Right lung (tissue), 5 donors: ENCODE data around the gene SEMA4C. TPM values are rescaled to one million over a fixed set of nuclear protein-coding genes. Genes with fewer than 3 reads are reported as not detected.

ENCODE experiments used
- DNase-seq, 2 donors: peaks; one replicate each; pipeline ENCODE4 v3.0.0-alpha.2; 2013
- polyA plus RNA-seq, 5 donors: library from polyadenylated mRNA; unstranded; fragments of 120-200 nt; gene quantifications; one replicate each; pipeline versions ENCODE4 v1.2.1 to v1.2.3, GENCODE V29; 2013; ENCODE audit warnings: inconsistent platforms in 1 of 5, low replicate concordance in 1 of 5; ENCODE audit not compliant: insufficient read length in 5 of 5, insufficient read depth in 1 of 5

The SEMA4C gene
- polyA plus RNA-seq, 5 donors: 38.3 to 58.6 (median 47.0) TPM

DNA sequence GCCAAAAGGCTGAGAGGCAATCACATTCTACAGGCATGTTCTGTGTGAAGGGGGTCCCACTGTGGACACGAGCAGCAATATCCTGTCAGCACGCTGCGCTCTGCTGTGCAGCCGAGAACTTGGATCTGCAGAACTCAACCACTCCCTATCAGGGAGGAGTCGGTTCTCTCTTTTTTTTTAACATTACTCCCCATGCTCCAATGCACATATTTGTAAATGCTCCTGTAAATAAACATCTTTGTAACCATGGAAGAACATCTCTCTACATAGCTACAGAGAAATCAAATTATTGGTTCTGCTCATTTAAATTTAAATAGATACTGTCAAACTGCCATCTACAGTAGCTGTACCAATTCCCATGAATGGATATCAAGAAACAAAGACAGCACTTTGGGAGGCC lies 23.1 kb downstream of the SEMA4C start:
- DNase-seq: no peak

DNA sequence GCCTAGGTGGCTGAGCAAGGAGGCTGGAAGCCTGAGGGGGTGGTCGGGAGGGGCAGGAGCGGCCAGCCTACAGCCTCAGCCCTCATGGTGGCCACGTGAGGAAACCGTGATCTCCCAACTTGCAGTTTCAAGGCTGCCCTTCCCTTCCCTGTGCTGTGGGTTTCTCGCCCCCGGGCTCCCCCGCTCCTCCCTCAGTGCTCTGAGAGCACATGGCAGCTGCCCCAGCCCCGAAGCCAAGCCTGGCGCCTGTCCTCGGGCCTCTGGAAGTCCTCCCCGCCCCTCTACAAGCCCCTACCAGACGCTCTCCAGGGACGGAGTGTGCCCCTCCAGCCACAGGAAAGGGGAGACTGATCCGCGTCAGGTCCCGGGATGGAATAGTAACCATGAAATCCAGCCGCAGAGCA lies 25.5 kb downstream of the SEMA4C start:
- DNase-seq: no peak

DNA sequence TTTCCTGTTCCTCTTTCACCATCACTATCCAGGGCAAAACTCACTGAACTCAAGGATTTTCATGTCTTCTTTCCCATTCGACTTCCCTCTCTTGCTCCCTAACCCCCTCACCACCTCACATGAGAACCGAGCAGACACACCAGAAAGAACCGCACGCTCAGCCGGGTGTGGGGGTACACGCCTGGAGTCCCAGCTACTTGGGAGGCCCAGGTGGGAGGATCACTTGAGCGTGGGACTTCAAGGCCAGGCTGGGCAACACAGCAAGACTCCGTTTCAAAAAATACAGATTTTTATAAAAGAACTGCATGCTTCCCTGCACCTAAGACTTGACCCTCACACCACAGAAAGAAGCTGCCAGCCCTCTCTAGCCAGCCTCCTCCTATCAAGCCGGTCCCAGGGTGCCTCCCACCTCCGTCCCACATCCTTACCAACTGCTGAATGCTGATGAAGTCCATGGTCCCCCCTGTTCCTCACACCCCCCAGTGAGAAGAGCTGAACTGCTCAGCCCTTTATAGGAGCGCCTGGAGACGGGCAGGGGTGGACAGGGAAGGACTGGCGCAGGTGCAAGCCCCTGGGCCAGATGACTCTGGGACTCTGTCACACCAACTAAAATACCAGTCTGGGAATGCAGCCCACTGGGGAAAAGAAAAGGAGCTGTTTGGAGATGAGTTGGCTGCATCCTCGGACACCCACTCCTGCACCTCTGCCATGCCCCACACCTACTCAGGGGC lies 26.2 kb downstream of the SEMA4C start, which contains the start of gene ANKRD23:
TSS of gene ANKRD23 (minus strand) at position 484 of the 731 bp plus-strand sequence. CDS start at position 455, 29 bp downstream.
- no peak for DNase-seq

DNA sequence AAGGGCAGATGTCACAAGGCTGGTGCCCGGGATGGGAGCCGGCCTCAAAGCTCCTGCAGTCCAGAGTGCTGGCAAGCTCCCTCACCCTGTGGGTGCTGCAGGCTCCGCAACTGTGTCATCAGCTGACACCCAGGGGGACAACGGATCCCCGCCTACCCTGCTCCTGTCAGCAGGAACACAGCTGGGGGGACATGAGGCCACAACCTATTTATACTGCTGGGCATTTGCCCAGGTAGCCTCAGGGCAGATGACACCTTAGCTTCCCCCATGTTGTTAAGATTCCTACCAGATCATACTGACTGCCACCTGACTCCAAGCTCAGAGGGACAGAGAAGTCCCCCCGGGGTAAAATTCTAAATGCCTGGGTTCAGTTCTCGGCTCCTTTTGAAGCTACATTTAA lies 27.3 kb downstream of the SEMA4C start:
- DNase-seq: no peak

DNA sequence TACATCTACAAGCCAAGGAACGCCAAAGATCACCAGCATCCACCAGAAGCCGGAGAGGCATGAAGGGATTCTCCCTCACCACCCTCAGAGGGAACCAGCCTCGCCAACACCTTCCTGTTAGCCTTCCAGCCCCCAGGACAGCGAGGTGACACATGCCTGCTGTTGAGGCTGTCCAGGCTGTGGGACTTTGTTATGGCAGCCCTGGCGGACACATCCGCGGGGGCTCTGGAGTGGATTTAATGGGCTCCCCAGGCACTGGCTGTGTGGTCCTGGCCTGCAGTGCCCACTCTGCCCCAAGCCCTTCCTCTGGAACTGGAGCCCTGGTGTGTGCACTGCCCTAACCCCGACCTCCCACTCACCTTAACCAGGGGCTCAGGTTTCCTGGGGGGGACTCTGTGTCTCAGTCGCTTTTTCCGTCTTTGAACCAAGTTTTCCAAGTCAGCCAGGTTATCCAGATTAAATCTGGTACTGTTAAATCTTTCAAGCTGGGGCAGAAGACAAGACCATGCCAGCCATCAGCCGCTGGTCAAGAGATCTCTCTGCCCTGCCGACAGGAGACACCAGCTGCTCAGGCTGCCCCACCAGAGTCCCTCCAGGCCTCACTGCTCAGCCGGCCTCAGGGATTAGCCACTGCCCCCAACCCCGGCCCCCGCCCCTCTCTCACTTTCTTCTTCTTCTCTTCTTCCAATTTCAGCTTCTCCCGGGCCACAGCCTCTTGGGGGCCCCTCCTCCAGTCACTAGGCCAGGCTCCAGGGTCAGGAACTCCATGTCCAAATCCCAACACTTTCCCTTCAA lies 28.0 kb downstream of the SEMA4C start:
- DNase-seq: no peak

DNA sequence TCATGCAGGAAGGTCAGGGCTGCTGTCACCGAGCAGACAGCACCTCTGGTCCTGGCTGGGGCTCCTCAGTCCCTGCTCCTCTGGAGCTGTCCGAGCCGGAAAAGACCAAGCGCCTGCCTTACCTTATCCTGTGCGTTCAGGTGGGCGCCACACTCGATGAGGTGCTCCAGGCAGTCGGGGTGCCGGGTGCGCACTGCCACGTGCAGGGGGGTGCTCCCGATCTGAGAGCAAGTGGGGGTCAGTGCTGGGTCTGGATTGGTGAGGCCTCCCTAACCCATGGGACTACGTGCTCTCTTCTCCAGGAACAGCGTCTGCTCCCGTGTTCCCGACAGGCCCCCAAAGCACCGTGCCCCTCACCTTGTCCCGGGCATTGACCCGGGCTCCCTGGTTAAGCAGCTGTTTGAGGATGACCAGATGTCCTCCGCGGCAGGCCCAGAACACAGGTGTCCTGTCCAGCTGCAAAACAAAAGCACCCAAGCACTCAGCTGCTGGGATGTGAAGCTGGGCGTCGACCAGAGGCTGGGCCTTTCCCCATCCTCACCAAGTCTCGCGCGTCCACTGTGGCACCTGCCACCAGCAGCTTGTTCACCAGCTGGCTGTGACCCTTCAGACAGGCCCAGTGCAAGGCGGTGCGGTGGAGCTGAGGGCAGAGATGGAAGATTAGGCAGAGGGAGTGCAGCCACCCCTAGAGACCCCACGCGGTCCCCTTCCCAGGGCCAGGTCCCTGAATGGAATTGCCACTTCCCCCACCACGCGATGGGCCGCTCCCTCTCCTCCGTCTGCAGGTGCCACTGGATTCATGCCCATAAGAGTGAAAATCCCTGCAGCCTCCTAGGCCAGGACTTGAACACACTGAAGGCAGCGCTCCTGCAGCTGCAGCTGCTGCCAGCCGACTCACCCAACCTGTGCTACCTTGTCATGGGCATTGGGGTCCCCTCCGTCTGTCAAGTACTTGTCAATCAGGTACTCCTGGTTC lies 29.7 kb downstream of the SEMA4C start:
- DNase-seq: no peak

DNA sequence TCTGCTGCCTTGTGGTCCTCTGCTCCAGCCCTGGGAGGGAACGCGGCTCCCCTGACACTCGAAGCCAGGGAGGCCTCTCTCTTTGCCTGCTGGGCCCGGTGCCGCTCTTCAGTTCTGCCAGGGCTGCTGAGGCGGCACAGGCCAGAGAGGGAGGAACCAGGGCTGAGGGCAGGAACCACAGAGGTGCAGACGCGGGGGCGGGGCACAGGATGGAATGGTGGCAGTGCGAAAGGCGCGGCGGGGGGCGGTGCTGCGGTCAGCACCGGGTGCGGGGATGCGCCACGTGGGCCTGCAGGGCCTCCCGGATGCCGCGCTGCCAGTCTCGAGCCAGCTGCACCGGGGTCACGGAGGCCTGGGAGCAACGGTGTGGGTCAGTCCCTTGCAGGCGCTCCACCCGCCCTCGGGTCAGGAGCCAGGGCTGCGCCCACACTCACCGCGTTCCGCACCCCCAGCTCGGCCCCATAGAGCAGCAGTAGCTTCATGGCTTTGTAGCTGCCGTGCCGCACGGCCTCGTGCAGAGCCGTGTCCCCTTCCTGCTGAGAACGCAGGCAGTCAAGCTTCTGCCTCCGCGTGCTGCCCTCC lies 30.5 kb downstream of the SEMA4C start:
- no peak for DNase-seq

DNA sequence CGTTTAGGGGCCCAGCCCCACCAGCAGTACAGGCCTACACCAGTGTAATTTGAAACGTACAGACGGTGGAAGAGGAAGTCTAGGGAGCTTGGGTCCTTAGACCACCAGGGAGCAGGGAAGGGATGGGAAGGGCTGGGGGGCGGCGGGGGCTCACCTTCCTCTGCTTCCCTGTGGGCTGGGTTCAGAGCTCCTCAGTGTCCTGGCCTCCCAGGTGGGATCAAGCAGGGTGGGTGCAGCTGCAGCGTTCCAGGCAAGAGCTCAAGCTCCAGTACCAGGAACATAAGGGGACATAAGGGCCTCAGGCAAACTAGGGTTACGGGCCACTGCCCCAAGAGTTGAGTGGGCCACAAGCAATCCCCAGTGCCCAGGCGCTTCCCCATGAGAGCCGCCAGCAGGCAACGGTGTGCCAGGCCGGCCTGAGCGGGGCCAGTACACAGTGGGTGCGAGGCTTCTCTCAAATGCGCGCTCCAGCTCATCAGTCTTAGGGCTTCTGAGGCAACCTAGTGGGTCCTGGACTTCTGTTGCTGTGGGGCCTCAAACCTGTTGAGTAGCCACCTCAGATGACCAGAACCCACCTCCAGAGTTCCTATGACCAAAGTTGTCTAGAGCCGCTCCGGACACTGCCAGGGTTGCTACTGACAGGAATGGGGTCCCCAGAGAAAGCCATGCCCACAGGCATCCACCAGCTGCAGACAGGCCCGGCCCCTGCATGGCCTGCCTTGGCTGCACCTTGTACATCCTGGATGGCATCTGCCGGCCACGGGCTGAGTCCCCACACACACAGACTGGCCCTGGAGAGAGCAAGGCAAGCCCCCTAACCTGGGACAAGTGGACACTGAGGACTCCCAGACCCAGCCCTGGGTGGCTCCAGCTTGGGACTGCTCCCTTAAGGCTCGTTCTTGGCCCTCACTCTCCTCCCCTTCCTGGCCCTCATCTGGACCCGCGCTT lies 31.3 kb downstream of the SEMA4C start:
- no peak for DNase-seq

DNA sequence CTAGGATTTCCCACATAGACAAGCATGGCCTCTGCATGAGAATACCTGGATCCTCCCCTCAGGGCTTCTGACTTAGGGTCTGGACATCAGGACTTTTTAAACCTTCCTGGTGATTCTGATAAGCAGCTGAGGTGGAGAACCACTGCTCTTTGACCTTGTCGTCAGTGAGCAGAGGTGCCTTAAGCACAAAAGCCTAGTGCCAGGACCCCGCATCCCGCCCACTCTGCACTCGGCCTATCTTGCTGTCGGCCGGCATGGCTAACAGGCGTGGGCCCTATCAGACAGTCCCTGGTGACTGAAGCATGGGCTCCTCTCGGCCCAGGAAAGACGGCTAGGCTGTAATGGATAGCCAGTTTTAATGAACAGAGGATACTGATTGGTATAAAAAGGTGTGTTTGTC lies 32.3 kb downstream of the SEMA4C start:
- no peak for DNase-seq

DNA sequence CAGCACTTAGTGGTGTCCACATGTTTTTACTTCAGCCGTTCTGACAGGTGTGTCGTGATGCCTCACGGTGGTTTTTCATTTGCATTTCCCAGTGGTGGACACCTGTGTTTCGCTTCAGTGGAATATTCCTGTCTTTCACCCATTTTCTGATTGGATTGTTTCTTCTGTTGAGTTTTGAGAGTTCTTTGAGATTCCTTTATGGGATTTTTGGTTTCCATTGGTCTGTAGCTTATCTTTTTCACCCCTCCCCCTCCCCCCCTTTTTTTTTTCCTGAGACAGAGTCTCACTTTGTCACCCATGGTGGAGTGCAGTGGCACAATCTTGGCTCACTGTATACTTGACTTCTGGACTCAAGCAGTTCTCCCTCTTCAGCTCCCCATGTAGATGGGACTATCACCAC lies 34.0 kb downstream of the SEMA4C start:
- no peak for DNase-seq

DNA sequence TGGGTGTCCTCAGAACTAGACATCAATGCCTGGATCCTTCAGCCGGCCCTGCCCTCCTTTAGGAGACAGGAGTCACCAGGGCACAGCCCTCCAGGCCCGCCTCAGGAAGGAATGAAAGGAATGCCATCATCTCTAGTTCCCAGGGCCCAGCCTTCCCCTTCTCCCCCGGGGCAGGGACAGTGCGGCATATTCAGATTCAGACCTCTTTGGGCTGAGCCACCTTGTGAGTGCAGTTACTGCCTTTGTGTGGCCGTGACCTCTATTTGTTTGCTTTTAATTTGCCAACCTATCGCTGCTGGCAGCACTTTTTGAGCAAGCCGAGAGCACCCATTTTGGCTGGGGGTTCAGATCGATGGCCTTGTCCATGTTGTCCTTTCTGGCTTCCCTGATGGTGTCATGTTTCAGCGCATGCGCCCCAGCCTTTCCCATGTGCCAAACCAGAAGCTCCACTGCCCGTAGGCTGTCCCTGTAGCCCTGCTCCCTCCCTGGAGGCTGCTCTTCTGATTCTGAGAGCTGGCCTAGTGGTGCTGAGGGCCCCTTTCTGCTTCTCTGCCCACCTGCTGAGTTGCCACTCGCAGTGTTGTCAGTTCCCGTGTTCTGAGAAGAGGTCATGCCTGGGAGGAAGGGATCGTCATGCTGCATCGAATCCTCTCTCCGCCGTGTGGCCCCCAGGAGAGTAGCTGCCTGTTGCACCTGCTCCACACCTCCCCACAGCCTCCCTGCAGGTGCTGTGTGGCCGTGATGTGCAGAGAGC lies 36.9 kb downstream of the SEMA4C start:
- peak; percentile 65 to 70 for DNase-seq

DNA sequence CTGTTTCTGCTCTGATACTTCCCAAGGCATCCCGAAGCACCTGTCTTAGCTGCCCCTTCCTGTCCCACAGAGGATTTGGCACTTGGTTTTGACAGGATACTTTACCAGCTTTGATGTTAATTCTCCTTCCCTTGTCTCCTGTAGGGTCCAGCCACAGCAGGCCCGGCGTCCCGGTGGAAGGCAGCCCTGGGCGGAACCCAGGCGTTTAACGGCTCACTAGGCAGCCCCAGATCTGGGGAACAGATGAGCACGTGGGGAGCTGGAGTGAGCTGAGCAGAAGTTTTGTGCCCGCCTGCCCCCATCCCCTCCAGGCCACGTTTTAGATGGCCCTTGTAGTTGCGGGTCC lies 37.5 kb downstream of the SEMA4C start:
- DNase-seq: no peak

DNA sequence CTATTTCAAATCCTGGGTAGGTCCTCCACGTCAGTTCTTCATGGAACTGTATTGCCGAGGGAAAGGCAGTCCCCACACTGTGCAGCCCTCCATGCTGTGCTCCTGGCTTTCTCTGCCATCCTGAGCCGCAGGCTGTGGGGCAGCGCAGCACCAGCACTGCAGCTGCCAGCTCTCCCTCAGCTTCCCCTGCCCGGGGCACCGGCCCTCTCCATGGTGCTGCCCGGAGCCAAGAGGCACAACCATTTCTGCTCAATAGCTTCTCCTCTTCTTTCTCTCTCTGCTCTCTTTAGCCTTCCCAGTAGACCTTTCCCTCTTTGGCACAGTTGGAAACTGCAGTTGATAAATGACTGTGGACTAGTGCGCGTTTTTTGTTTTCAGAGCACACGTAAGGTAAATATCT lies 38.2 kb downstream of the SEMA4C start:
- no peak for DNase-seq

DNA sequence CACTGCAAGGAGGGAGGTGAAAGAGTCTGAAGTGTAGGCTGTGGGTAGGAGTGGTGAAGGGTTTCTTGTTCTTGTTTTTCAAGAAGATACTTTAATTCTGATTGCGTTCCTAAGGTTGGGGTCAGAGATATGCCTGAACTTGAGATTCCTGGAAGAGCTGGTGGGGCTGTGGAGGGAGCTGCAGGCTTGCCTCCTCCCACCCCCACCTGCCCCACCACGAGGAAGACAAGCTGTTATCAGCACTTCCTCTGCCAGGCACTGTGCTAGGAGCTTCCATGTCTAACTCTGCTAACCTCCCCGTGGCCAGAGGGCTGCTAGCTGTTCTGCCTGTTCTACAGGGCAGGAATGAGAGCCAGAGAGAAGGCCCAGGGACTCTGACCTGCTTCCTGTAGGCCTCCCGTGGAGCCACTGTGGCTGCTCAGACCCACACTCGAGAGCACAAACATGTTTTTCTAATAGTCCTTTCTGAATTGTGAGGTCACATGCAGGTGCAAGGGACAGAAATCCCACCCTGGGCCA lies 39.8 kb downstream of the SEMA4C start:
- DNase-seq: no peak

DNA sequence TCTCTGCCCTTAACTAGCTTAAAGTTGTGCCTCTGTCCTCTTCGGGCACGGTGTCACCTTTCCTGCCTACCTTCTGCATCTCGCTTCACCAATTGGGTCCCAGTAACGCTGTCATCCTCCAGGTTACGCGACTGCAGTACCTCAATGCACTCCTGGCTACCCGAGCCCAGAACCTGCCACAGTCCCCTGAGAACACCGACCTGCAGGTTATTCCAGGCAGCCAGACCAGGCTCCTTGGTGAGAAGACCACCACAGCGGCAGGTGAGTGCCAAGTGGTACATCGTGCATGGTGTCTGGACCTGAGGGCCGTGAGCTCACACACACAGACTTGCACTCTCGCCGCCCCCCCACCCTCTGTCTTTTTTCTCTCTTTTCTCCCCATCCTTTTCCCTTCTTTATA lies 41.0 kb downstream of the SEMA4C start:
- no peak for DNase-seq

DNA sequence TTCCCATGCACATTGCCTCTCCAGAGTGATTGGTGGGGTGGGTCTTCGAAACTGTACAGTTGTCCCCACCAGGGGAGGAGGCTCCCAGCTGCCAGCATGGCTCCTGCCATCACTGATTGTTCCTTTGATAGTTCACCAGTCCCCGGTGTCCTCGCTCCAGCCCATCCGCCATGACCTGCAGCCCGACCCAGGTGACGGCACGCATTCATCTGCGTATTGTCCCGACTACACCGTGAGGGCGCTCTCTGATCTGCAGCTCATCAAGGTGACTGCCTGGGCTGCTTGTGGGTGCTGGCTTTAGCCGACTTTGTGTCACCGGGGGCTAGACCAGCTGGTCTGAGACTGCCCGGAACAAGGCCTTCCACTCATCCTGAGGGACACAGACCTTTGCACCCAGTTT lies 41.4 kb downstream of the SEMA4C start:
- DNase-seq: no peak

DNA sequence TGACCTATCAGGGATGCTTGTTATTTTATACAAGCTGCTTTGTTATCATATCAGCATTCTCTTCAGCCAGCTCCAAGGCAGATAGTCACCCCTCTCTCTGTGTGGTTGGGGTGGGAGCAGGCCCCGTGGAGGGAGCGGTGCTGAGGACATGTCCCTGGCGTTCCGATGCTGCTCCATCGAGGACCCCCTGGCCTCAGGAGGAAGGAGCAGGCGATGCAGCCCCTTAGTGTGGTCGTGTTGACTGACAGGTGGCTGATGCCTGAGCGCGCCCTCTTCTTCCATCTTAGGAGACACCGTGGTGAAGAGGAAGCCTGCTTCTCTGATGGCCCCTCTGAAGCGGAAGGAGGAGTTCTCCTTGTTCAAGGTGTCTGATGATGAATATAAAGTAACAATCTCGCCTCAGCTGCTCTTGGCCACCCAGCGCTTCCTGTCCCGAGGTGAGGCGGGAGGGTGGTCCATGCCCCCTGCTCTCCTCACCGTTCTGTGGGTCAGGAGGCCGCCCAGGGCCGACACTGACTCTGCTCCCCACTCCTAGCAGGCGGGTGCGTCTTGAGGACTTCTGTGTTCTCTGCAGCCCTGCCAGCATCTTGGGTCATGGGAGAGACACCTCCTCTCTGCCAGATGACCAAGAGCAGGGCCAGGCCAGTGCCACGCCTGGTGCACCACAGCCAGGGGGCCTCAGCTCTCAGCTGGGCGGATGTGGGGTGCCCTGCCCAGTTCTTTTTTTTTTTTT lies 43.2 kb downstream of the SEMA4C start:
- DNase-seq: no peak

DNA sequence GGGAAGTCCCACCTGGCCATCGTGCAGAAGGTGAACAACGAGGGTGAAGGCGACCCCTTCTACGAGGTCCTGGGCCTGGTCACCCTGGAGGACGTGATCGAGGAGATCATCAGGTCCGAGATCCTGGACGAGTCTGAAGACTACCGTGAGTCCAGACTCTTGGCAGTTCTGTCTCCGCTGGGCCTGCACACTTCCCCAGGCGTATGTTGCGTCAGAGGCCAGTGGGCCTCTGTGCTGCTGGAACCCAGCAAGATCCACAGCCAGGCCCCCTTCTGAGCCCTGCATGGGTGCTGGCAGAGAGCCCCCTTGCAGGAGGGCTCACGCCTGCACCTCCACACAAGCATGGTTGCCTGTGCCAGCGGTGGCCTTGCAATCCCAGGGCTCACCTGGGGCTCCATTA lies 44.8 kb downstream of the SEMA4C start:
- no peak for DNase-seq
